Thoracic aorta (tissue), 2 donors: ENCODE data around the gene AK2. TPM values are rescaled to one million over a fixed set of nuclear protein-coding genes. Genes with fewer than 3 reads are reported as not detected.

Experiments used
- ATAC-seq: fragments of 150-250 bp; one replicate; pipeline ENCODE4 v1.8.0; 2017; ENCODE audit warnings: low read depth; ENCODE audit not compliant: insufficient number of reproducible peaks, low FRiP score
- DNase-seq: peaks from one replicate; pipeline ENCODE4 v3.0.0-alpha.2; 2020; ENCODE audit warnings: low spot score
- H3K27ac ChIP-seq, 2 donors: fragments of 200-600 bp; sonication (generic); 1 replicate in 1 of 2; 2 replicates in 1 of 2; pipeline ENCODE4 v1.5.1; 2016; ENCODE audit warnings: mild to moderate bottlenecking in 2 of 2, moderate library complexity in 2 of 2
- H3K27me3 ChIP-seq: fragments of 200-600 bp; sonication (generic); replicated peaks from 2 replicates; pipeline ENCODE4 v1.6.0; 2016; ENCODE audit warnings: mild to moderate bottlenecking; ENCODE audit not compliant: insufficient read depth
- H3K36me3 ChIP-seq: fragments of 200-600 bp; sonication (generic); one replicate; pipeline ENCODE4 v1.5.1; 2016
- H3K4me1 ChIP-seq, 2 donors: fragments of 200-600 bp; sonication (generic); 1 replicate in 1 of 2; 2 replicates in 1 of 2; pipeline versions ENCODE4 v1.5.1 to v1.6.0; 2016; ENCODE audit warnings: low read depth in 2 of 2, mild to moderate bottlenecking in 1 of 2; ENCODE audit not compliant: control insufficient read depth in 1 of 2
- H3K4me3 ChIP-seq: fragments of 200-600 bp; sonication (generic); 2 replicates; pipeline ENCODE4 v1.5.1; 2016; ENCODE audit warnings: mild to moderate bottlenecking
- H3K9me3 ChIP-seq: fragments of 200-600 bp; sonication (generic); 2 replicates; pipeline ENCODE4 v1.5.1; 2016
- total RNA-seq, 2 donors: library from RNA; depleted of rRNA; stranded (reverse); fragments of >200 nt; gene quantifications; one replicate each; pipeline versions ENCODE4 v1.1.0 to v1.2.3, GENCODE V29; 2016
- TF ChIP-seq, protein P1 (sequence below): fragments of 200-600 bp; sonication (generic); IDR thresholded peaks from one replicate; pipeline ENCODE4 v1.5.1; 2019; ENCODE audit warnings: antibody characterized with exemption

AK2 gene
- total RNA-seq, 2 donors from 2014 or later: 106 to 253 TPM

DNA sequence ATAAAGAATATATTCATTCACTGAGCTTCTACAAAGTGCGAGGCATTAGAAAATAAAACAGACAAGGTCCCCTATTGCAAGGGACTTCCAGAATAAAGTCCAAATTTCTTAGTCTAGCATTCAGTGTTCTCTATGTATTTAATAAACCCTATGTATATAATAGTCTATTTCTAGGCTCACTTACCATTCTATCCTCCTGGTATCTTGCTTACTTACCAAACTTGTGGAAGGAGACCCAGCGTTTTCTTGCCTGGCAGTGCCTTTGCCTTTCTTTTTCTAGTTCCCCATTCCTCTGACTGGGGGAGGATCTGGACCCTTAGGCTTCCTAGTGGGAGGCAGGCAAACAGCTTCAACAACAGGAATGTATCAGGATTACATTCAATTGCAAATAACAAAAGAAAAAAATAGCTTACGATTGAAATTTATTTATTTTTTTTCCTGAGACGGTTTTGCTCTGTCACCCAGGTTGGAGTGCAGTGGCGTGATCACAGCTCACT, 71.4 kb downstream of the AK2 start:
- DNase-seq (no peak), ATAC-seq (no peak)
- Histone ChIP-seq H3K4me1 (peaks cover 18 to 35% of the 10 kb centered on the region in 2 donors), H3K9me3 (no peaks in the 10 kb centered on the region), H3K4me3 (peak overlapping the region; percentile 99), H3K27me3 (no peaks in the 10 kb centered on the region), H3K27ac (peak overlapping the region; percentile 85 to 90), H3K36me3 (no peaks in the 10 kb centered on the region)
- TF ChIP-seq, protein P1, sequence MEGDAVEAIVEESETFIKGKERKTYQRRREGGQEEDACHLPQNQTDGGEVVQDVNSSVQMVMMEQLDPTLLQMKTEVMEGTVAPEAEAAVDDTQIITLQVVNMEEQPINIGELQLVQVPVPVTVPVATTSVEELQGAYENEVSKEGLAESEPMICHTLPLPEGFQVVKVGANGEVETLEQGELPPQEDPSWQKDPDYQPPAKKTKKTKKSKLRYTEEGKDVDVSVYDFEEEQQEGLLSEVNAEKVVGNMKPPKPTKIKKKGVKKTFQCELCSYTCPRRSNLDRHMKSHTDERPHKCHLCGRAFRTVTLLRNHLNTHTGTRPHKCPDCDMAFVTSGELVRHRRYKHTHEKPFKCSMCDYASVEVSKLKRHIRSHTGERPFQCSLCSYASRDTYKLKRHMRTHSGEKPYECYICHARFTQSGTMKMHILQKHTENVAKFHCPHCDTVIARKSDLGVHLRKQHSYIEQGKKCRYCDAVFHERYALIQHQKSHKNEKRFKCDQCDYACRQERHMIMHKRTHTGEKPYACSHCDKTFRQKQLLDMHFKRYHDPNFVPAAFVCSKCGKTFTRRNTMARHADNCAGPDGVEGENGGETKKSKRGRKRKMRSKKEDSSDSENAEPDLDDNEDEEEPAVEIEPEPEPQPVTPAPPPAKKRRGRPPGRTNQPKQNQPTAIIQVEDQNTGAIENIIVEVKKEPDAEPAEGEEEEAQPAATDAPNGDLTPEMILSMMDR: no peak

DNA sequence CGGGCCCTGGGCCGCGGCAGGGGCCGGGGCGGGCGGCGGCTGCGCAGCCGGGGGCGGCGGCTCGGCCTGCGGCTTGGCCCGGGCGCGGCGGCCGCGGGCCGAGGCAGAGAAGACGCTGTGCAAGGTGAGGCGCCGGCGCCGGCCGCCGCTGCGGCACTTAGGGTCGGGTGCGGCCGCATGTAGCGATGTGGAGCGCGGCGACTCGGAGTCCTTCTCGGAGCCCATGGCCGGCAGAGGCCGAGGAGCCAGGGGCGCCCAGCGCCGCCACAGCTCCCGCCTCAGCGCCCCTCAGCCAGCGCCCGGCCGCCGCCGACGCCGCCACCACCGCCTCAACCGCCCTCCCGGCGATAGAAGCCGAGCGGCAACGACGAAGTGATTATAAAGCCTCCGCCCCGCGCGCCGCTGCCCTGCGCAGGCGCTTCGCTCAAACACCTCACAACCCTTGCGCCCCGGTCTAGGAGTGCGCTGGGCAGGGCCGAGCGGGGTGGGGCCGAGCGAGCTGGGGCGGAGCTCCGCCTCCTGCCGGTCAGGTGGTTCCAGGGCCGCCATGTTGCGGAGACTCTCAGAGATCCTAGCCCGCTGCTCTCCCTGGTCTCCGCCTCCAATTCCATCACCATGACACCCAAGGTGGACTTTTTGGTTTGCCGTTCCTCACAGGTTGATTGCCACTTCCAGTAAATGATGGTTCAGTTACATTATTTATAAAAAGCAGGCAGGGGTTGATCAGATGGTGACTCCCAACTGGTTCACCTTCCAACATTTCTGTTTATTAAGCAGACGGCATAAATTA, 72.0 kb downstream of the AK2 start, which contains the start of gene RNF19B:
TSS of gene RNF19B (minus strand) at position 349 of the 790 bp plus-strand sequence. CDS start at position 225, 124 bp downstream.
- DNase-seq (peak; percentile 80), ATAC-seq (peak; percentile 88)
- H3K4me1 ChIP-seq: peaks cover 18 to 39% of the 10 kb centered on the region in 2 donors
- TF ChIP-seq, protein P1: peak; percentile 39
- peak within 1 kb of the TSS; percentile 99 for H3K4me3 ChIP-seq
- no peaks in the 10 kb centered on the region for H3K36me3 ChIP-seq
- H3K27ac ChIP-seq: peak within 1 kb of the TSS; percentile 85 to 90
- no peaks in the 10 kb centered on the region for H3K9me3 ChIP-seq
- H3K27me3 ChIP-seq: no peaks in the 10 kb centered on the region

DNA sequence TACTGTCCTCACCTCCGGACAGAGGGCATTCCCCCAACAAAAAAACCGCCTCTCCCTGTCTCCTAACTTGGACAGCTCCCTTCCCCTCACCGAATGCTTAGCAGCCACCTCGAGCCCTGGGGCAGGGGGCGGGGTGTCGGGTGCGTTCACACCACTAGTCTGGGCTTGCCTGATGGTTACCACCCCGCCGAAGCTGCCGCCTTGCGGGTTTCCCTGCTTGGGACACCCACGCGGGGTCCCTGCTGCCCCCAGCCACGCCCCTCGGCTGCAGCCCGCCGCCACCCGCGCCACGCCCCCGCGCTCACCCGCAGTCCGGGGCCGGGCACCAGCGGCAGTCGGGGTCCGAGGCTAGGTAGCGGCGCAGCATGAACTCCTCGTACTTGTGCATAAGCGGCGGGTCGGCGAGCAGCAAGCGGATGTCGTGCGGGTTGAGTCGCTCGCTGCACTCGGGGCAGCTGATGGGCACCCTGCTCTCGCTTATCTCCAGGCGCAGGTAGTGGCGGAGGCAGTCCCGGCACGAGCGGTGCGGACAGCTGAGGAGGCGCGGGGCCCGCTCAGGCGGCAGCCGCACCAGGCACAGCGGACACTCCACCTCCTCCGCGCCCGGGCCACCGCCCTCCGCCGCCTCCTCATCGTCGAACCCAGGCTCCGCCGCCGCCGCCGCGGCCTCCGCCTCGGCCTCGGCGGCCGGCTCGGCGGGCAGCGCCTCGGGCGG, 72.8 kb downstream of the AK2 start:
- Histone ChIP-seq H3K36me3 (no peaks in the 10 kb centered on the region), H3K27ac (peak overlapping the region; percentile 75 to 82), H3K4me3 (peak overlapping the region; percentile 99), H3K9me3 (no peaks in the 10 kb centered on the region), H3K4me1 (peaks cover 18 to 39% of the 10 kb centered on the region in 2 donors), H3K27me3 (no peaks in the 10 kb centered on the region)
- no peak for DNase-seq
- TF ChIP-seq, protein P1: no peak
- peak; percentile 5 for ATAC-seq

DNA sequence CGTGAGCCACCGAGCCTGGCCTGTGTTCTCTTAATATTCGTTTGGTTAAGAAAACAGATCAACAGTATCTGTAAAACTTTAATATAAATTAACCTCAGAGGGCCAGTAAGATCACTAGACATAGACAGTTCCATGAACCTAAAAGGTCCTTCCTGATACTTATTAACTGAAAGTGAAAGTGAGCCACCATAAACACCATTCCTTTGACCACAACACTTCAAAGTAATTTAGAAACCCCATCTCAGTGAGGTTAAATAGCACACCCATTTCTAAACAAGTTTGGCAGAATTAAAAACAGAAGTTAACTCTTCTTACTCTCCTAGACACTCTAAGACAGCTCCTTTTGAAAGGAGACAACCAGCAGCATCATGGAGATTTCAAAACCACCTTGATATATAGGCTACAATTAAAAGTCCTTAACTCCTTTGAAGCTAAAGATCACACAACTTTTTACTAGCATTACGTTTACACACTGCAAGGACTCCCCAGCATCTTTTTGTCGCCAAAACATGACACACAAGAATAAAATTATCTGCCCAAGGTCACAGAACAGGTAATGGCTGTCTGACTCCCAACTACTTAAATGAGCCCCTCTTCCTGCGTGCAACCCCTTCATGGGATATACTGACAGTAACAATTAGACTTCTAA, 74.3 kb downstream of the AK2 start:
- TF ChIP-seq, protein P1: no peak
- ATAC-seq: no peak
- H3K4me3 ChIP-seq: peak overlapping the region; percentile 99
- H3K36me3 ChIP-seq: no peaks in the 10 kb centered on the region
- DNase-seq: no peak
- H3K4me1 ChIP-seq: peaks cover 18 to 28% of the 10 kb centered on the region in 2 donors
- no peaks in the 10 kb centered on the region for H3K9me3 ChIP-seq
- H3K27ac ChIP-seq: no peak overlapping the region
- no peaks in the 10 kb centered on the region for H3K27me3 ChIP-seq
